ENCODE measurements around the gene ADAMTS8.

DNA sequence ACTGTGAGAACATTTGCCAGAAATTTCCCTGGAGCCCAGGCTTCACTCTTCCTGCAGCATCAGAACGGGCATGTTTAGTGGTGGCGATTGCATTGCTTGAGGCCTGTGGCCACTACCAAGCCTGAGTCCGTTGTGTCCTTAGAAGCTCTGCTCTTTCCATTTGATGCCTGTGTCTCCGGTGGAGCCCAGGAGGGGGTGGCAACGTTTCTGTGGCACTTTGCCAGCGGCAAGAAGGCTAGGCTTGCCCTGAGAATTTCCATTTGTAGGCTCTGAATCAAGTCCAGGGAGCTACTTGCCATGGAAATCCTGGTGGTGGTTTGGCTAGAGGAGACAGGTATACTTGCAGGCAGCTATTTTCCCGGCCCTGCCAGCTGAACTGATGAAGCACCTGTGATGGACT lies 47.1 kb downstream of the ADAMTS8 start:
- no peak for TF ChIP-seq EZH2phosphoT487 (IDR thresholded peaks at IDR 0.05)
- TF ChIP-seq, protein P1, sequence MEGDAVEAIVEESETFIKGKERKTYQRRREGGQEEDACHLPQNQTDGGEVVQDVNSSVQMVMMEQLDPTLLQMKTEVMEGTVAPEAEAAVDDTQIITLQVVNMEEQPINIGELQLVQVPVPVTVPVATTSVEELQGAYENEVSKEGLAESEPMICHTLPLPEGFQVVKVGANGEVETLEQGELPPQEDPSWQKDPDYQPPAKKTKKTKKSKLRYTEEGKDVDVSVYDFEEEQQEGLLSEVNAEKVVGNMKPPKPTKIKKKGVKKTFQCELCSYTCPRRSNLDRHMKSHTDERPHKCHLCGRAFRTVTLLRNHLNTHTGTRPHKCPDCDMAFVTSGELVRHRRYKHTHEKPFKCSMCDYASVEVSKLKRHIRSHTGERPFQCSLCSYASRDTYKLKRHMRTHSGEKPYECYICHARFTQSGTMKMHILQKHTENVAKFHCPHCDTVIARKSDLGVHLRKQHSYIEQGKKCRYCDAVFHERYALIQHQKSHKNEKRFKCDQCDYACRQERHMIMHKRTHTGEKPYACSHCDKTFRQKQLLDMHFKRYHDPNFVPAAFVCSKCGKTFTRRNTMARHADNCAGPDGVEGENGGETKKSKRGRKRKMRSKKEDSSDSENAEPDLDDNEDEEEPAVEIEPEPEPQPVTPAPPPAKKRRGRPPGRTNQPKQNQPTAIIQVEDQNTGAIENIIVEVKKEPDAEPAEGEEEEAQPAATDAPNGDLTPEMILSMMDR (IDR thresholded peaks at IDR 0.05) = no peak
